ENCODE results near the gene ARMC5.

The ARMC5 gene

DNA sequence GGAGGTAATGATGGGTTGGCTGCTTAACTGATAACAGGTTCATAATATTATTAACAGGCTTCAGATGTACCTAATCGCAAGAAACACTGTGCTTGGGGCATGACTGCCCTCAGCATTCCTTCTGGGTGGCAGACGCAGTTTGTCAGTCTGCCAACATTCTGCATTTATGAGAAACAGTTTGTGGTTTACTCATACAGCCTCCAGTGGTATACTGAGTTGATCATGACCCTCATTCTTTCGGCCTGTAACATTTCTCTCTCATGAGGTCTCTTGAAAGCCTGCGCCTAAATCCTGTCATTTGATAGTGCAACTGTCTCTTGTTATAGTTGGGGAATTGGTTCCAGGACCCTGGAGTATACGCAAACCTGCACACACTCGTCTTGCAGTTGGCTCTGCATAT lies 53.8 kb downstream of the ARMC5 start:
- no peaks in the 10 kb centered on the region for H3K79me2 ChIP-seq (ENCODE audit: insufficient read depth, low read length)
- H3K9me2 ChIP-seq (ENCODE audit: low read depth, low read length), result no peaks in the 10 kb centered on the region
- no peaks in the 10 kb centered on the region for H3K27me3 ChIP-seq (ENCODE audit: insufficient read depth, low read length)
- no peaks in the 10 kb centered on the region for H3K36me3 ChIP-seq (ENCODE audit: insufficient read depth, low read length)
- no peaks in the 10 kb centered on the region for H3K9me3 ChIP-seq (ENCODE audit: low read length)
- no peaks in the 10 kb centered on the region for H4K20me1 ChIP-seq (ENCODE audit: insufficient read depth, low read length)
- no peak overlapping the region for H3K27ac ChIP-seq (ENCODE audit: low read depth, low read length, poor library complexity, severe bottlenecking)
- no peak overlapping the region for H2AFZ ChIP-seq (ENCODE audit: low read length)
- H3K4me2 ChIP-seq (ENCODE audit: low read length), result no peak overlapping the region
- H3K9ac ChIP-seq (ENCODE audit: low read length), result no peak overlapping the region
- H3K4me1 ChIP-seq (ENCODE audit: insufficient read depth, low read length, severe bottlenecking), result peaks cover 9% of the 10 kb centered on the region
- no peak overlapping the region for H3K4me3 ChIP-seq (ENCODE audit: low read depth, low read length, poor library complexity, severe bottlenecking)
- TF ChIP-seq, protein P1, sequence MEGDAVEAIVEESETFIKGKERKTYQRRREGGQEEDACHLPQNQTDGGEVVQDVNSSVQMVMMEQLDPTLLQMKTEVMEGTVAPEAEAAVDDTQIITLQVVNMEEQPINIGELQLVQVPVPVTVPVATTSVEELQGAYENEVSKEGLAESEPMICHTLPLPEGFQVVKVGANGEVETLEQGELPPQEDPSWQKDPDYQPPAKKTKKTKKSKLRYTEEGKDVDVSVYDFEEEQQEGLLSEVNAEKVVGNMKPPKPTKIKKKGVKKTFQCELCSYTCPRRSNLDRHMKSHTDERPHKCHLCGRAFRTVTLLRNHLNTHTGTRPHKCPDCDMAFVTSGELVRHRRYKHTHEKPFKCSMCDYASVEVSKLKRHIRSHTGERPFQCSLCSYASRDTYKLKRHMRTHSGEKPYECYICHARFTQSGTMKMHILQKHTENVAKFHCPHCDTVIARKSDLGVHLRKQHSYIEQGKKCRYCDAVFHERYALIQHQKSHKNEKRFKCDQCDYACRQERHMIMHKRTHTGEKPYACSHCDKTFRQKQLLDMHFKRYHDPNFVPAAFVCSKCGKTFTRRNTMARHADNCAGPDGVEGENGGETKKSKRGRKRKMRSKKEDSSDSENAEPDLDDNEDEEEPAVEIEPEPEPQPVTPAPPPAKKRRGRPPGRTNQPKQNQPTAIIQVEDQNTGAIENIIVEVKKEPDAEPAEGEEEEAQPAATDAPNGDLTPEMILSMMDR (IDR thresholded peaks at IDR 0.05; ENCODE audit: low read length), result no peak
- no peak for TF ChIP-seq EZH2 (IDR thresholded peaks at IDR 0.05; ENCODE audit: borderline replicate concordance, low read length)
- no peaks in the 10 kb centered on the region for H3F3A ChIP-seq (ENCODE audit: insufficient read depth, low read length)

DNA sequence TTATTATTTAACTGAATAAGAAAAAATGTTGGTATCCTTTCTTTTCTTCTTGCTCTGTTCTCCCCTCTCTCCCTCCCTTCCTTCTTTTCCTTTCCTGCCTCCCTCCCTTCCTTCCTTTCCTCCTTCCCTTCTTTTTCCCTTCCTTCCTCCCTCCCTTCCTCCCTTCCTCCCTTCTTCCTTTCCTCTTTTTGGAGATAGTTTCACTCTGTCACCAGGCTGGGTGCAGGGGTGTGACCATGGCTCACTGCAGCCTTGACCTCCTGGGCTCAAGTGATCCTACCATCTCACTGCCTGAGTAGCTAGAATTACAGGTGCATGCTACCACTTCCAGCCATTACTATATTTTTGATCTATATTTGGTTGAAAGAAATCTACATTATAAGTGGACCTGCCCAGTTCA lies 54.6 kb downstream of the ARMC5 start:
- Histone ChIP-seq H3K4me3 (ENCODE audit: low read depth, low read length, poor library complexity, severe bottlenecking) (no peak overlapping the region), H2AFZ (ENCODE audit: low read length) (no peak overlapping the region), H3K9me3 (ENCODE audit: low read length) (no peaks in the 10 kb centered on the region), H3K27me3 (ENCODE audit: insufficient read depth, low read length) (no peaks in the 10 kb centered on the region), H3K9me2 (ENCODE audit: low read depth, low read length) (no peaks in the 10 kb centered on the region), H3K9ac (ENCODE audit: low read length) (no peak overlapping the region), H3K4me1 (ENCODE audit: insufficient read depth, low read length, severe bottlenecking) (peaks cover 6% of the 10 kb centered on the region), H3K4me2 (ENCODE audit: low read length) (no peak overlapping the region), H3K36me3 (ENCODE audit: insufficient read depth, low read length) (no peaks in the 10 kb centered on the region), H3K27ac (ENCODE audit: low read depth, low read length, poor library complexity, severe bottlenecking) (no peak overlapping the region), H3F3A (ENCODE audit: insufficient read depth, low read length) (no peaks in the 10 kb centered on the region), H4K20me1 (ENCODE audit: insufficient read depth, low read length) (no peaks in the 10 kb centered on the region), H3K79me2 (ENCODE audit: insufficient read depth, low read length) (no peaks in the 10 kb centered on the region)
- no peak for TF ChIP-seq EZH2 (IDR thresholded peaks at IDR 0.05; ENCODE audit: borderline replicate concordance, low read length)
- TF ChIP-seq, protein P1 (IDR thresholded peaks at IDR 0.05; ENCODE audit: low read length), result no peak

Measured in OCI-LY1 (cell line).